Measurements from ENCODE around the gene DNAH5. TPM values are rescaled to one million over a fixed set of nuclear protein-coding genes. Genes with fewer than 3 reads are reported as not detected.

DNAH5 gene
- total RNA-seq, 1 donor from 2014 or later: 3.2 TPM

DNA sequence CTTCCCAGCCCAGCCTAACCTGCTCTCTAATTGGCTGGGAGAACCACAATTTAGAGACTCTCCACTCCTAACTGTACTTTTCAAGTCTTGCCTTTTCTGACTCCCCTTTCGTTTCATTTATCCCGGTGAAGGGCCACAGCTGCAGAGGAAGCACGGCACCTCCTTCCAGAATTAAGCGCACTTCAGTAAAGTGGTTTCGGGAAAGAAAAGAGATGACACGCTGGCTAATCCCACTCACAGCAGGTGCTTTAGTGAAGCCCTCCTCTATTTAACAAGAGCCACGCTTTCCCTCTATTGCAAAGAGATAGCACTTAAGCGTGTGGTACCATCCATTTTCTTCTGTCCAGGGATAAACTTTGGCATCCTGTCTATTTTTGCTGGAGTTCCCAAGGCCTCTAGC lies 4.8 kb downstream of the DNAH5 start:
- ATAC-seq: no peak
- DNase-seq (ENCODE audit: low spot score): no peak

DNA sequence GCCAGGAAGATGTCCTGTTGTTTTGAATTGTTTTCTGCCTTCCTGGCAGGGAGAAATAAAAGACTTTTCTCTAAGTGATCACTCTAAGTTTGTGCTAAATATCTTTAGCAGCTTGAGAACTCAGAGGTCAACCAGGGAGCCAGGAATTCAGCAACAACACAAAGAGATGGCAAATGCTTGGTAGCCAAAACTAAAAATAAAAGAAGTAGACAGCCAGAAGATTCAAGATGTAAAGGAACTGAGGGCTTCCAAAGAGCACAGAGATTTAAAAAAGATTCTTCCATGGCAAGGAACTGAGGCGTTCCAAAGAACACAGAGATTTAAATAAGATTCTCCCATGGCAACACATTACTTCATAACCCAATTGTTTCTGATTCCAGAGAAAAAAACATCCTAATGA lies 9.6 kb downstream of the DNAH5 start:
- no peak for ATAC-seq
- DNase-seq (ENCODE audit: low spot score): no peak

GRCh38 chr5:13934125-13934524 lies 10.4 kb downstream of the DNAH5 start:
- DNase-seq (ENCODE audit: low spot score) (no peak), ATAC-seq (no peak)

GRCh38 chr5:13932561-13932960 lies 11.9 kb downstream of the DNAH5 start:
- no peak for ATAC-seq
- no peak for DNase-seq (ENCODE audit: low spot score)

DNA sequence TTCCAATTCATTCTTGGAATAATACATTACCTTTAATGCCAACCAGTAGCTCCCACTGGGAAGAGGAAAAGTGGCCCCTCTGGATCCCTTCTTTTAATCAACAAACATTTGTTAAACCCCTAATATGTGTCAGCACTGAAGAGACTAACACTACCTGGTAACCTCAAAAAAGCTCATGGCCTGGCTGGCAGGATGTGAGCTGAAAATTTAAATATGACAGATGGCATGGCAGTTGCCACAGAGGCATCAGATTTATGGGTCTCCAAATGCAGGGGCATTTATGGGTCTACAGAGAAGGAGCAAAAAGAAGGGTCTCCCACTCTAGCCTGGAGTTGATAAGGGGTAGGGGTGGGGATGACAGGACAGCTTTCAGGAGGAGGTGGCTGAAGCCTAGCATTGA lies 12.5 kb downstream of the DNAH5 start:
- DNase-seq (ENCODE audit: low spot score) (no peak), ATAC-seq (no peak)

GRCh38 chr5:13930541-13931171 lies 13.8 kb downstream of the DNAH5 start:
- ATAC-seq (no peak), DNase-seq (ENCODE audit: low spot score) (no peak)

DNA sequence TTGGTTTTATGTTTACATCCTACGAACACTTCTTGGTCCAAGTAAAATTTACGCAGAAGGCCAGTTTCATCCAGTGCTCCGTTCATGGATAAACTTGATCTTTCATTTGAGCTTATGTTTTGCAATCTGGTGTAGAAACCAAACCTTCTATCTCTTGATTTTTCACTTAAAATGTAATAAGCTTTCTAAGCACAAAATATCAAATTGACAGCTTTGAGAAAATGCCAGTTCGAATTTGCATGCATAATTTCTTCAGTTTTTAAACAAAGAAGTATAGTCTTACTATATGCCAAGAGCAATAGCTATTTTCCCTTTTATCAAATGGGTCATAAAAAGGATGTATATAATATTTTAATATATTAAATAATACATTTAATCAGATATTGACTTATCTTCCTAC lies 17.8 kb downstream of the DNAH5 start:
- ATAC-seq: no peak

DNA sequence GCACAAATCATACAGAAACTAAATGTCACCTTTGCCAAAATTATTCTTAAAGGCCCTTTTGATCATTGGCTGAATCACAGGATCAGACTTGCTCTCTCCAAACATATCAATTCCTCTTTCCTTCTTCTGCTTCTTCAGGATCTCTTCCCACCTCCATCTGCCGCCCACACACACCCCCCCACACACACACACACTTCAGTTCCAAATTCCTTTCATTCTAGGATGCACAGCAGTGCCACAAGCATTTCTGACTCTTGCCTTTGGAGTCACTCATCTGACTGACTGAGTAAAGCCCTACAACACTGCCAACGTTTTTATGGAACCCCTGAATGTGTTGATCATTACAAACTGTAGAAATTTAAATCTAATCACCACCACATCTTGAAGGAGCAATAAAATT lies 22.9 kb downstream of the DNAH5 start:
- ATAC-seq: no peak

More for the DNA sequence above, 17.8 kb downstream of the DNAH5 start:
- DNase-seq (ENCODE audit: low spot score): no peak

GRCh38 chr5:13919786-13920185 lies 24.7 kb downstream of the DNAH5 start:
- no peak for DNase-seq (ENCODE audit: low spot score)
- ATAC-seq: no peak

More for the DNA sequence above, 22.9 kb downstream of the DNAH5 start:
- DNase-seq (ENCODE audit: low spot score): no peak

- ATAC-seq: no peak
- no peak for DNase-seq (ENCODE audit: low spot score)
Observed at GRCh38 chr5:13919087-13919486, 25.4 kb downstream of the DNAH5 start.

- ATAC-seq (no peak), DNase-seq (ENCODE audit: low spot score) (no peak)
Observed at GRCh38 chr5:13917061-13917460, 27.4 kb downstream of the DNAH5 start.

DNA sequence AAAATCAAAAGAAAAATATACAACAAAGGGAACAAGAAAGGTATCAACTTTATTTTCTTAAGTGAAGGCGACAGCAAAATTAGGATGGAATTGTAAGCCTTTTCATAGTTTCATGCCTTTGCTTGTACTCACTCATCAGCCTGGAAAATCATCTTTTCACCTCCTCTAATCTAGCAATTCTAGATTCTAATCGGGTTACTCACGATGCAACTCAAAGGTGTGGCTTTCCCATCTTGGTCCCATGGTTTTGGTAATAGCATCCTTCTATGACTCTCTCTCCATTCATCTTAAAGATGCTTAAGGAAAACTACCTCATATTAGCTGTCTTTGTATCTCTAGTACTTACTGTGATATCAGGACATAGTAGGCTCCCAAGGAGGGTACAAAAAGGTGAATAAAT lies 30.5 kb downstream of the DNAH5 start:
- no peak for ATAC-seq
- DNase-seq (ENCODE audit: low spot score): no peak

DNA sequence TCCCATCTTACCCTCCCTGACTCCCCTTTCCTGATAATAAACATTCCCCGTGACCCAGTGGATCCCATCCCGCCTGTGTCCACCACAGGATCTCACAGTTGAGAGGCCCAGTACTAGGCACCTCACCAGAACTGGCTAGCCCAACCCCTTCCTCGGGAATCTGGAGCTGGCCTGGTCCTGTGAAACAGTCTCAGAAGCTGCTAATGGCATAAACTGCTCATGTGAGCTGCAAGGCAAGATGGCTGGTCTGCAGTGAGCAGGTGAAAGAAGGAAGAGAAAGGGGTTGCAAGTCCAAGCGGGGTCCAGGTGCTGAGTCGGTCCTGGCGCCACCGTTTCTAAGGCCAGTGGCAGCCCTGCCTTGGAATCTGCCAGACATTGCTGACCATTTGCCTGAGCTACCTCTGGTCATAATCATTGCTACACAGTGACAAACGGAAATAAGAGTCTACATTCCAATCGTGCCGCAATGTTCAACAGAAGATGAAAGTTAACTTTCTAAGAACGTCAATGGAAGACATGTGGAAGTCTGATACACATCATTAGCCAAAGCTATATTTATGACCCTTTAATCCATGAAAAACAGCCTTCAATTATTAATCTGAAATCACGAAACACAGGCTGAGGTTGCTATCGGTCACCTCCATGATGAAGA lies 33.7 kb downstream of the DNAH5 start:
- no peak for DNase-seq (ENCODE audit: low spot score)
- peak; percentile 30 for ATAC-seq

- ATAC-seq (no peak), DNase-seq (ENCODE audit: low spot score) (no peak)
Observed at GRCh38 chr5:13910201-13910600, 34.3 kb downstream of the DNAH5 start.

GRCh38 chr5:13909271-13909670 lies 35.2 kb downstream of the DNAH5 start:
- ATAC-seq: no peak
- no peak for DNase-seq (ENCODE audit: low spot score)

- no peak for DNase-seq (ENCODE audit: low spot score)
- ATAC-seq: no peak
Observed at GRCh38 chr5:13898569-13898968, 45.9 kb downstream of the DNAH5 start.

DNA sequence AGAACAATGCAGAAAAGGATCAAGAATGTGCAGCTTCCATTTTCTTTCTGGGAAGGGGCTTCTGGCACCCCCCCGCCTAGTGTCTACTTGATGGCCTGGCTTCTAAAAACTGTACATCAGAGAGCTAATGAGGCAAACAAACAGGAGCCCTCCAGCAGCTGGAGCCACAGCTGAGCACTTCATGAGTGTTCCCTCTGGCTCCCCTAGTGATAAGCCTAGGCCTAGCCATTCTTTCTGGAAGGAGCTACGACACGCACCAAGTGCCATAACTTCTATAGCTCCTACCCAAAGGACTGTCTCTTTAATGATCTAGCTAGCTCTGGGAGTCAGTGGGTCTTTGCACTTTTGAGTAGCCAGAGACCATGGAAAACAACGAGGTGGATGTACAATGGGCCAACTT lies 66.1 kb downstream of the DNAH5 start:
- ATAC-seq (no peak), DNase-seq (ENCODE audit: low spot score) (no peak)

DNA sequence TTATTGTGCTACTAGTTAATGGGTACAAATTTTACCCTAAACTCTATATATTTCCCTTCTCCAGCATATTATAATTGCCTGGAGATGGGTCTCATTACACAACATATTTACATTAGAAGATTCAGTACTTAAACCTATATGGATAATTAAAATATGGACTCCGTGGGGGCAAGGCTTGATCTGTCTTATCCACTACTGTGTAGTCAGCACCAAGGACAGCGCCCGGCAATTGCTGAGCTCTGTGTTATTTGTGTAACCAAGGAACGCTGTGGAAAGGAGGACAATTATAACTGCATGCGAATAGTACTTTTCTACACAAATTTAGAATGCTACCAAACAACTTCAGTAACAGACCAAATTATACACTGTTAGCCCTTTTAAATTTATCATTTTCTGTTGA lies 77.7 kb downstream of the DNAH5 start:
- ATAC-seq: peak; percentile 62
- DNase-seq (ENCODE audit: low spot score): no peak

DNA sequence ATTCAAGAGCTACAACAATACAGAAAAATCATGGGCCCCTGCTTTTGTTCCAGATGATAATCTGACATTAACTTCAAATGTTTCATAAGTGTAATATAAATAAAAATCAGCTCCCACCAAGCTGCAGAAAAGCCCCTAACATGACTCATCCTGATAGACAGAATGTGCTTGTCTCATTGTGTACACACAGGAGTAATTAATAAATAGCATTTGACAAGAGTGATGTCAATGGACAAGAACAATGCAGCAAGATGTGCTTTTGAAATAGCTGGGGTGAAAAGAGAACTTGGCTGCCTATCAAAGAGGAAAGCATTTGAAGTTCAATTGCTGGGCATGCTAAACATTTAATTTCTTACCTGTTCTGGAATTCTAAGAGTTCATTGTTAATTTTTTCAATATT lies 79.2 kb downstream of the DNAH5 start:
- DNase-seq (ENCODE audit: low spot score): no peak
- ATAC-seq: no peak

GRCh38 chr5:13860146-13860545 lies 84.3 kb downstream of the DNAH5 start:
- ATAC-seq (no peak), DNase-seq (ENCODE audit: low spot score) (no peak)

DNA sequence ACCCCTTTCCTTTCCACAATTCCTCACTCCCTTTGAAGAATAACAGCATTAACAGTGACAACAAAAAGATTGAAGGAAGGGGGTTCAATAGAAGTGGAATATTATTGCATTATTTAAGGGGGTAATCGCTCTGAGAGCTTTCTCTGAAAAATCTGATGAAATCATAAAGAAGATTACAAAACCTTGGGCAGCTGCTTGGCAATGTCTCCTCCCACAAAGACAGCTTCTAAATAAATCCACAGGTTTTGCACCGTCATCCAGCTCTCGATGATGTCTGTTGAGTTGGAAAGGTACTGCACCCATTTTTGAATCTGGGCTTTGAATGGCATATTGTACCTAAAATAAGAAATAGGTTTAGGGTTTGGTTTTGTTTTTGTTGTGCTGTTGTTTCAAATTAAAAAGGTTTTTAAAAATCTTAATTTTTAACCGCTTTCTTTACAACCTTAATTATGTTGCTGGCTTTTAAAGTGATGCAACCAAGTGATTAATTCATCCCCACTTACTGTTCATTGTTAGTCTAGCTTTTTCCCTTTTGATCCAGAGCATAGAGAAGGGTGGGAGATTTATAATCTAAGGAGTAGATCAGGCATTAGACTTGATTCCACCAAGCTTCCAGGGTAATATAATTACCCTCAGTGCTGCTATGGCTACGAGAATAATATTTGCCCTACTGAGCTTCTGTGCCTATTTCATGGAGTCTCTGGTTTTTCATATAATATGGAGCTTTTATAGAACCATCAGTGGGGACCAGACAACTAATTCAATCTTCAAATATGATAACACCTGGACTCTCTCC lies 85.0 kb downstream of the DNAH5 start:
- ATAC-seq: no peak
- DNase-seq (ENCODE audit: low spot score): no peak

GRCh38 chr5:13843175-13843846 lies 101.2 kb downstream of the DNAH5 start:
- no peak for ATAC-seq
- DNase-seq (ENCODE audit: low spot score): no peak
